ENCODE measurements around the gene IPO13. TPM values are rescaled to one million over a fixed set of nuclear protein-coding genes. Genes with fewer than 3 reads are reported as not detected.

IPO13 gene
- total RNA-seq, 2 donors from 2014 or later = 28.4 to 43.1 TPM

- peak overlapping the region; percentile 89 for H3K4me3 Mint-ChIP-seq
- no peaks in the 10 kb centered on the region for H3K27me3 Mint-ChIP-seq
- H3K27ac Mint-ChIP-seq = peak overlapping the region in 1 of 2 donors; percentile 14
- DNase-seq (ENCODE audit: low spot score) = no peak
- ATAC-seq = no peak
- H3K36me3 Mint-ChIP-seq = peaks cover 24% of the 10 kb centered on the region
- no peaks in the 10 kb centered on the region for H3K9me3 Mint-ChIP-seq
- peaks cover 52 to 54% of the 10 kb centered on the region in 2 donors for H3K4me1 Mint-ChIP-seq (ENCODE audit: low read depth in 2 of 2)
Measured at GRCh38 chr1:43977376-43978263, 30.9 kb downstream of the IPO13 start.

DNA sequence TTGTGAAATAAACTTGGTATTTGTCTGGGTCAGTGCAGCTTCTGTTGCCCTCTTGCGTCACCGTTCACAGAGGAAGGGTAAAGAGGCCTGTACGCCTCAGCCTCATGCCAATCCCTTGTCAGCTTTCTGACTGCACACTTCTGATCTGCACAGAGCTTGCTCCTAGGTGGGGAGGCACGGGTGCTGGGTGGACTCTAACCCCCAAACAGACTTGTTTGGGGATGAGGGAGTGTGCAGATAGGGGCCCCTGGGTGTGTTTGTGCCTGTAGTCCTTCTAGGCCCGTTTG, 31.5 kb downstream of the IPO13 start:
- Mint-ChIP-seq H3K4me1 (ENCODE audit: low read depth in 2 of 2) (peaks cover 51 to 52% of the 10 kb centered on the region in 2 donors), H3K4me3 (peak overlapping the region; percentile 89), H3K27ac (no peak overlapping the region), H3K27me3 (no peaks in the 10 kb centered on the region), H3K36me3 (peaks cover 24% of the 10 kb centered on the region), H3K9me3 (no peaks in the 10 kb centered on the region)
- ATAC-seq = no peak
- DNase-seq (ENCODE audit: low spot score) = no peak

GRCh38 chr1:43978551-43979260, 32.0 kb downstream of the IPO13 start, which contains the start of gene B4GALT2:
Gene B4GALT2 (plus strand): TSS chr1:43979210. CDS start chr1:43981161, 1,951 bp downstream.
- peak; percentile 39 to 50 for ATAC-seq
- Mint-ChIP-seq H3K4me3 (peak within 1 kb of the TSS; percentile 93), H3K27me3 (no peaks in the 10 kb centered on the region), H3K36me3 (peaks cover 24% of the 10 kb centered on the region), H3K27ac (peak within 1 kb of the TSS; percentile 33 to 59), H3K9me3 (no peaks in the 10 kb centered on the region), H3K4me1 (ENCODE audit: low read depth in 2 of 2) (peaks cover 46 to 47% of the 10 kb centered on the region in 2 donors)
- DNase-seq (ENCODE audit: low spot score) = peak; percentile 71

DNA sequence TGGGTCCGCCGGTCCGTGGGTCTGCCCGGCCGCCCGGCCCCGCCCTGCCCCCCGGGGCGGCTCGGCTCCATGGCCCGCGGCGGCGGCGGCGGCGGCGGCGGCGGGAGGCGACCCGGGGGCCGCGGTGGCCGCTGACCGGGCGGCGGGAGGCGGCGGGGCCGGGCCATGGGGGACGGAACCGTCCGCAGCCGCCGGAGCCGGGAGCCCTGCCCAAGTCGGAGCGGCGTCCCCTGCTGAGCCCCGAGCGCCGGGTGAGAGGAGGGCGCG, 32.4 kb downstream of the IPO13 start:
- Mint-ChIP-seq H3K9me3 (no peaks in the 10 kb centered on the region), H3K36me3 (peaks cover 24% of the 10 kb centered on the region), H3K4me3 (no peak overlapping the region), H3K4me1 (ENCODE audit: low read depth in 2 of 2) (peaks cover 42% of the 10 kb centered on the region in 2 donors), H3K27ac (no peak overlapping the region), H3K27me3 (no peaks in the 10 kb centered on the region)
- DNase-seq (ENCODE audit: low spot score) (no peak), ATAC-seq (no peak)

GRCh38 chr1:43979528-43980254, 32.9 kb downstream of the IPO13 start:
- peak overlapping the region; percentile 33 to 59 for H3K27ac Mint-ChIP-seq
- DNase-seq (ENCODE audit: low spot score) (no peak), ATAC-seq (peak in 1 of 2 donors; percentile 53)
- H3K36me3 Mint-ChIP-seq = peaks cover 24% of the 10 kb centered on the region
- no peaks in the 10 kb centered on the region for H3K9me3 Mint-ChIP-seq
- no peaks in the 10 kb centered on the region for H3K27me3 Mint-ChIP-seq
- peak overlapping the region; percentile 93 for H3K4me3 Mint-ChIP-seq
- H3K4me1 Mint-ChIP-seq (ENCODE audit: low read depth in 2 of 2) = peaks cover 37 to 38% of the 10 kb centered on the region in 2 donors

DNA sequence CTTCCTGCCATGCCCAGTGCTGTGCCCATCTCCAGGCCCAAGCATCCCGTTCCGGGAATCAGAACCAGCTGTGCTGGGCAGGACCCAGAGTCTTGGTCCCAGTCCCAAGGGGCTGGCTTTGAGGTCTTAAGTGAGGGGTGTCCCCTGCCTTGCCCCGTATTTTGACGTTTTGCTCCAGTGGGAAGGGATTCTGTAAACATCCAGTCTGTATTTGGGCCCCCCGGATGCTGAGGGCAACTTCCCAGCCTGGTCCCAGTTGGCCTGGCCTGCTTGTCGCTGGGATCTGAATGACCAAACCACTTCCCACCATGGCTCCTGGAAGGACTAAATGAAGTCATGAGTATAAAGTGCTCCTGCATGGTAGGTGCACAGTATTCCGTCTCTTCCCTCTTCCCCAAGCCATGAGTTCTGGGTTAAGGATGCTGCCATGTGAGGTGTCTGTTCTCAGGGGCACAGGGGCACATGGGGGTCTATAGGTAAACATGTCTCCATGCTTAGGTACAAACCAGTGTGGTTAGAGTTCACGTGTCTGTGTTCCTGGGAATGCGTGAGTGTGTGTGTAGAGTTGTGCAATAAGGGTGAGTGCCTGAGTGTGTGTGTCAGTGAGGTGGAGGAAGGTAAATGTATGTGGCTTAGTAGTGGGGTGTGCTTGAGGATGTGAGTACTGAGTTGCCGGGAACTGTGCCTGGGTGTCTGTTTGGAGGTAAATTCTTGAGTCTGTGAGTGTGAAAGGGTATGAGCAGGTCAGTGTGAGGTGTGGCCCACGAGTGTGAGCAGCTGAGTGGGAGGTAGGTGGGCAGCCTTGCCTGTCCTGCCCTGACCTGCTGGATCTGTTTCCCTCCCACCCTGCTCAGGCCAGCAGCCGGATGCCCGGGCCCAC, 33.7 kb downstream of the IPO13 start:
- H3K4me1 Mint-ChIP-seq (ENCODE audit: low read depth in 2 of 2) = peaks cover 37 to 38% of the 10 kb centered on the region in 2 donors
- H3K9me3 Mint-ChIP-seq = no peaks in the 10 kb centered on the region
- H3K36me3 Mint-ChIP-seq = peaks cover 24% of the 10 kb centered on the region
- no peaks in the 10 kb centered on the region for H3K27me3 Mint-ChIP-seq
- ATAC-seq (no peak), DNase-seq (ENCODE audit: low spot score) (no peak)
- peak overlapping the region; percentile 93 for H3K4me3 Mint-ChIP-seq
- peak overlapping the region; percentile 33 to 59 for H3K27ac Mint-ChIP-seq

DNA sequence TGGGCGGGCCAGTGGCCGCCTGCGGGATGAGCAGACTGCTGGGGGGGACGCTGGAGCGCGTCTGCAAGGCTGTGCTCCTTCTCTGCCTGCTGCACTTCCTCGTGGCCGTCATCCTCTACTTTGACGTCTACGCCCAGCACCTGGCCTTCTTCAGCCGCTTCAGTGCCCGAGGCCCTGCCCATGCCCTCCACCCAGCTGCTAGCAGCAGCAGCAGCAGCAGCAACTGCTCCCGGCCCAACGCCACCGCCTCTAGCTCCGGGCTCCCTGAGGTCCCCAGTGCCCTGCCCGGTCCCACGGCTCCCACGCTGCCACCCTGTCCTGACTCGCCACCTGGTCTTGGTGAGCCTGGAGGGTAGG, 34.4 kb downstream of the IPO13 start:
- ATAC-seq (no peak), DNase-seq (ENCODE audit: low spot score) (no peak)
- peak overlapping the region; percentile 93 for H3K4me3 Mint-ChIP-seq
- H3K9me3 Mint-ChIP-seq = no peaks in the 10 kb centered on the region
- peaks cover 33 to 34% of the 10 kb centered on the region in 2 donors for H3K4me1 Mint-ChIP-seq (ENCODE audit: low read depth in 2 of 2)
- H3K27ac Mint-ChIP-seq = no peak overlapping the region
- peaks cover 24% of the 10 kb centered on the region for H3K36me3 Mint-ChIP-seq
- H3K27me3 Mint-ChIP-seq = no peaks in the 10 kb centered on the region

DNA sequence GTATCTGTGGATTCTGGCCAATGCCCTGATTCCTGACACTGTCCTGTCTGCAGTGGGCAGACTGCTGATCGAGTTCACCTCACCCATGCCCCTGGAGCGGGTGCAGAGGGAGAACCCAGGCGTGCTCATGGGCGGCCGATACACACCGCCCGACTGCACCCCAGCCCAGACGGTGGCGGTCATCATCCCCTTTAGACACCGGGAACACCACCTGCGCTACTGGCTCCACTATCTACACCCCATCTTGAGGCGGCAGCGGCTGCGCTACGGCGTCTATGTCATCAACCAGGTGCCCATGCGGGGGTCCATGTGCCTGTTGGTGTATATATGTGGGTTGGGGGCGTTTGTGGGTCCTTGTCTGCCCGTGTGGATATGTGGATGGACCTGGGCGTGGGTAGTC, 34.9 kb downstream of the IPO13 start:
- Mint-ChIP-seq H3K9me3 (no peaks in the 10 kb centered on the region), H3K36me3 (peaks cover 21% of the 10 kb centered on the region), H3K4me3 (no peak overlapping the region), H3K27ac (no peak overlapping the region), H3K4me1 (ENCODE audit: low read depth in 2 of 2) (peaks cover 28 to 29% of the 10 kb centered on the region in 2 donors), H3K27me3 (no peaks in the 10 kb centered on the region)
- no peak for DNase-seq (ENCODE audit: low spot score)
- ATAC-seq = no peak

DNA sequence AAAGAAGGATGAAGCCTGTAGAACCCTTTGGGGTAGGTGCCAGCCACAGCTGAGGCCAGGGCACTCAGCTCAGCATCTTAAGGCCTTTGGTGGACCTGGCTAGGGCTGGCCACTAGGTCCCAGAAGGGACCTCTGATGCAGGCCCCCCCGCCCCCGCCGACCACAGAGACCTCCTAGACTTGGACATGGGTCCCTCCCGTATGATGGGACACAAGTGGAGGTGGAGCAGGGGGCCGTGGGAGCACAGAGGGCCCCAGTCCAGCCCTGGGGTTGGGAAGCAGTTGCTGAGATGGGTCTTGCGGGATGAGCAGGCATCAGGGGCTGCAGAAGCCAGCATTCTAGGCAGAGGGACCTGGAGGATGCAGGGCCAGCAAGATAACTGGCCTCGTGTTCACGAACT, 35.5 kb downstream of the IPO13 start:
- no peak for ATAC-seq

GRCh38 chr1:43982808-43983207, 36.1 kb downstream of the IPO13 start:
- H3K27ac Mint-ChIP-seq = no peak overlapping the region
- H3K27me3 Mint-ChIP-seq = no peaks in the 10 kb centered on the region
- peaks cover 17% of the 10 kb centered on the region in 2 donors for H3K4me1 Mint-ChIP-seq (ENCODE audit: low read depth in 2 of 2)
- ATAC-seq (no peak), DNase-seq (ENCODE audit: low spot score) (no peak)
- no peaks in the 10 kb centered on the region for H3K9me3 Mint-ChIP-seq
- H3K36me3 Mint-ChIP-seq = peaks cover 10% of the 10 kb centered on the region
- H3K4me3 Mint-ChIP-seq = no peak overlapping the region

More for the DNA sequence above, 35.5 kb downstream of the IPO13 start:
- H3K27me3 Mint-ChIP-seq = no peaks in the 10 kb centered on the region
- H3K36me3 Mint-ChIP-seq = peaks cover 15% of the 10 kb centered on the region
- H3K4me1 Mint-ChIP-seq (ENCODE audit: low read depth in 2 of 2) = peaks cover 22 to 23% of the 10 kb centered on the region in 2 donors
- no peak overlapping the region for H3K27ac Mint-ChIP-seq
- DNase-seq (ENCODE audit: low spot score) = no peak
- no peak overlapping the region for H3K4me3 Mint-ChIP-seq
- no peaks in the 10 kb centered on the region for H3K9me3 Mint-ChIP-seq

- Mint-ChIP-seq H3K9me3 (no peaks in the 10 kb centered on the region), H3K36me3 (peaks cover 6% of the 10 kb centered on the region), H3K27me3 (no peaks in the 10 kb centered on the region), H3K4me3 (no peak overlapping the region), H3K27ac (no peak overlapping the region), H3K4me1 (ENCODE audit: low read depth in 2 of 2) (peaks cover 12% of the 10 kb centered on the region in 2 donors)
- ATAC-seq (no peak), DNase-seq (ENCODE audit: low spot score) (no peak)
Measured at GRCh38 chr1:43983253-43983899, 36.6 kb downstream of the IPO13 start.

GRCh38 chr1:43984855-43985254, 38.1 kb downstream of the IPO13 start:
- no peaks in the 10 kb centered on the region for H3K27me3 Mint-ChIP-seq
- H3K4me1 Mint-ChIP-seq (ENCODE audit: low read depth in 2 of 2) = peaks cover 7 to 8% of the 10 kb centered on the region in 2 donors
- H3K27ac Mint-ChIP-seq = no peak overlapping the region
- no peak for ATAC-seq
- no peak overlapping the region for H3K4me3 Mint-ChIP-seq
- H3K36me3 Mint-ChIP-seq = peaks cover 6% of the 10 kb centered on the region
- DNase-seq (ENCODE audit: low spot score) = no peak
- no peaks in the 10 kb centered on the region for H3K9me3 Mint-ChIP-seq
